ENCODE results near the gene TSLP. TPM values are rescaled to one million over a fixed set of nuclear protein-coding genes. Genes with fewer than 3 reads are reported as not detected.
A peak's percentile ranks its signal among the peaks of the same experiment; 100 is the strongest.

TSLP gene
- total and polyA plus RNA-seq, 9 of the 15 experiments (the other 6 are each of a cell fraction or from before 2014, with no cell fraction given), result 0.09 to 2.8 (median 1.2) TPM

DNA sequence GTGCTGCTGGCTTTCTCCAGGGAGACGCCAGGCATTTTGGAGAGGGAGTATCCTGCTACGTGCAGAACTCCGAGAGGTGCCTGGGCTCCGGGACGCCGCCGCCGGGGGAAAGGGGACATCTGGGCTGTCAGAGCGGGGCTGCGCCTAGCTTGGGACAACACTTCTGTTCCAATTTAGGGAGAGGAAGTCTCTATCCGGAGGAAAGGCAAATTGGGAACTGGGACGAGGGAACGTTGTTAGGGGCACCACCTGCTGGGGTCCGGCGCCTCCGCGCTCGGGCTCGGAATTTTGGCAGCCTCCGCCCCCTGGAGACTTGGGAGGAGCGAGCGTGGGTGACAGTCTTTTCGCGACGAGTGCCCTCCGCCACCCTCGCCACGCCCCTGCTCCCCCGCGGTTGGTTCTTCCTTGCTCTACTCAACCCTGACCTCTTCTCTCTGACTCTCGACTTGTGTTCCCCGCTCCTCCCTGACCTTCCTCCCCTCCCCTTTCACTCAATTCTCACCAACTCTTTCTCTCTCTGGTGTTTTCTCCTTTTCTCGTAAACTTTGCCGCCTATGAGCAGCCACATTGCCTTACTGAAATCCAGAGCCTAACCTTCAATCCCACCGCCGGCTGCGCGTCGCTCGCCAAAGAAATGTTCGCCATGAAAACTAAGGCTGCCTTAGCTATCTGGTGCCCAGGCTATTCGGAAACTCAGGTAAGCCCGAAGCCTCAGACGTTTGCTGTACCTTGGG lies 1.6 kb downstream of the TSLP start (continued):
- TF ChIP-seq, protein P1, sequence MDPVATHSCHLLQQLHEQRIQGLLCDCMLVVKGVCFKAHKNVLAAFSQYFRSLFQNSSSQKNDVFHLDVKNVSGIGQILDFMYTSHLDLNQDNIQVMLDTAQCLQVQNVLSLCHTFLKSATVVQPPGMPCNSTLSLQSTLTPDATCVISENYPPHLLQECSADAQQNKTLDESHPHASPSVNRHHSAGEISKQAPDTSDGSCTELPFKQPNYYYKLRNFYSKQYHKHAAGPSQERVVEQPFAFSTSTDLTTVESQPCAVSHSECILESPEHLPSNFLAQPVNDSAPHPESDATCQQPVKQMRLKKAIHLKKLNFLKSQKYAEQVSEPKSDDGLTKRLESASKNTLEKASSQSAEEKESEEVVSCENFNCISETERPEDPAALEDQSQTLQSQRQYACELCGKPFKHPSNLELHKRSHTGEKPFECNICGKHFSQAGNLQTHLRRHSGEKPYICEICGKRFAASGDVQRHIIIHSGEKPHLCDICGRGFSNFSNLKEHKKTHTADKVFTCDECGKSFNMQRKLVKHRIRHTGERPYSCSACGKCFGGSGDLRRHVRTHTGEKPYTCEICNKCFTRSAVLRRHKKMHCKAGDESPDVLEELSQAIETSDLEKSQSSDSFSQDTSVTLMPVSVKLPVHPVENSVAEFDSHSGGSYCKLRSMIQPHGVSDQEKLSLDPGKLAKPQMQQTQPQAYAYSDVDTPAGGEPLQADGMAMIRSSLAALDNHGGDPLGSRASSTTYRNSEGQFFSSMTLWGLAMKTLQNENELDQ (CRISPR knock-in tag; IDR thresholded peaks at IDR 0.05; ENCODE audit: borderline replicate concordance), result no peak
- no peak for TF ChIP-seq ZNF24 (IDR thresholded peaks at IDR 0.05)
- TF ChIP-seq NCOA2 (IDR thresholded peaks at IDR 0.05; ENCODE audit: partially characterized antibody in 2 of 2), result no peak
- TF ChIP-seq L3MBTL2 (IDR thresholded peaks at IDR 0.05), result peak; percentile 57
- TF ChIP-seq, protein P2, sequence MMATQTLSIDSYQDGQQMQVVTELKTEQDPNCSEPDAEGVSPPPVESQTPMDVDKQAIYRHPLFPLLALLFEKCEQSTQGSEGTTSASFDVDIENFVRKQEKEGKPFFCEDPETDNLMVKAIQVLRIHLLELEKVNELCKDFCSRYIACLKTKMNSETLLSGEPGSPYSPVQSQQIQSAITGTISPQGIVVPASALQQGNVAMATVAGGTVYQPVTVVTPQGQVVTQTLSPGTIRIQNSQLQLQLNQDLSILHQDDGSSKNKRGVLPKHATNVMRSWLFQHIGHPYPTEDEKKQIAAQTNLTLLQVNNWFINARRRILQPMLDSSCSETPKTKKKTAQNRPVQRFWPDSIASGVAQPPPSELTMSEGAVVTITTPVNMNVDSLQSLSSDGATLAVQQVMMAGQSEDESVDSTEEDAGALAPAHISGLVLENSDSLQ (IDR thresholded peaks at IDR 0.05), result no peak; the same call in 1 of the 2 replicates
- peak; percentile 82 for TF ChIP-seq EGR1 (conservative IDR thresholded peaks at IDR 0.05)
- TF ChIP-seq, protein P3, sequence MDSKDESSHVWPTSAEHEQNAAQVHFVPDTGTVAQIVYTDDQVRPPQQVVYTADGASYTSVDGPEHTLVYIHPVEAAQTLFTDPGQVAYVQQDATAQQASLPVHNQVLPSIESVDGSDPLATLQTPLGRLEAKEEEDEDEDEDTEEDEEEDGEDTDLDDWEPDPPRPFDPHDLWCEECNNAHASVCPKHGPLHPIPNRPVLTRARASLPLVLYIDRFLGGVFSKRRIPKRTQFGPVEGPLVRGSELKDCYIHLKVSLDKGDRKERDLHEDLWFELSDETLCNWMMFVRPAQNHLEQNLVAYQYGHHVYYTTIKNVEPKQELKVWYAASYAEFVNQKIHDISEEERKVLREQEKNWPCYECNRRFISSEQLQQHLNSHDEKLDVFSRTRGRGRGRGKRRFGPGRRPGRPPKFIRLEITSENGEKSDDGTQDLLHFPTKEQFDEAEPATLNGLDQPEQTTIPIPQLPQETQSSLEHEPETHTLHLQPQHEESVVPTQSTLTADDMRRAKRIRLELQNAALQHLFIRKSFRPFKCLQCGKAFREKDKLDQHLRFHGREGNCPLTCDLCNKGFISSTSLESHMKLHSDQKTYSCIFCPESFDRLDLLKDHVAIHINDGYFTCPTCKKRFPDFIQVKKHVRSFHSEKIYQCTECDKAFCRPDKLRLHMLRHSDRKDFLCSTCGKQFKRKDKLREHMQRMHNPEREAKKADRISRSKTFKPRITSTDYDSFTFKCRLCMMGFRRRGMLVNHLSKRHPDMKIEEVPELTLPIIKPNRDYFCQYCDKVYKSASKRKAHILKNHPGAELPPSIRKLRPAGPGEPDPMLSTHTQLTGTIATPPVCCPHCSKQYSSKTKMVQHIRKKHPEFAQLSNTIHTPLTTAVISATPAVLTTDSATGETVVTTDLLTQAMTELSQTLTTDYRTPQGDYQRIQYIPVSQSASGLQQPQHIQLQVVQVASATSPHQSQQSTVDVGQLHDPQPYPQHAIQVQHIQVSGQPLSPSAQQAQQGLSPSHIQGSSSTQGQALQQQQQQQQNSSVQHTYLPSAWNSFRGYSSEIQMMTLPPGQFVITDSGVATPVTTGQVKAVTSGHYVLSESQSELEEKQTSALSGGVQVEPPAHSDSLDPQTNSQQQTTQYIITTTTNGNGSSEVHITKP (IDR thresholded peaks at IDR 0.05; ENCODE audit: partially characterized antibody), result peak; percentile 94
- TF ChIP-seq, protein P4, sequence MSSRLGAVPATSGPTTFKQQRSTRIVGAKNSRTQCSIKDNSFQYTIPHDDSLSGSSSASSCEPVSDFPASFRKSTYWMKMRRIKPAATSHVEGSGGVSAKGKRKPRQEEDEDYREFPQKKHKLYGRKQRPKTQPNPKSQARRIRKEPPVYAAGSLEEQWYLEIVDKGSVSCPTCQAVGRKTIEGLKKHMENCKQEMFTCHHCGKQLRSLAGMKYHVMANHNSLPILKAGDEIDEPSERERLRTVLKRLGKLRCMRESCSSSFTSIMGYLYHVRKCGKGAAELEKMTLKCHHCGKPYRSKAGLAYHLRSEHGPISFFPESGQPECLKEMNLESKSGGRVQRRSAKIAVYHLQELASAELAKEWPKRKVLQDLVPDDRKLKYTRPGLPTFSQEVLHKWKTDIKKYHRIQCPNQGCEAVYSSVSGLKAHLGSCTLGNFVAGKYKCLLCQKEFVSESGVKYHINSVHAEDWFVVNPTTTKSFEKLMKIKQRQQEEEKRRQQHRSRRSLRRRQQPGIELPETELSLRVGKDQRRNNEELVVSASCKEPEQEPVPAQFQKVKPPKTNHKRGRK (tag; IDR thresholded peaks at IDR 0.05), result 0 out of 2 replicates have a peak, but pooled peaks have one; percentile 11
- TF ChIP-seq DPF2 (IDR thresholded peaks at IDR 0.05), result 0 out of 2 replicates have a peak, but pooled peaks have one; percentile 9
- TF ChIP-seq, protein P5, sequence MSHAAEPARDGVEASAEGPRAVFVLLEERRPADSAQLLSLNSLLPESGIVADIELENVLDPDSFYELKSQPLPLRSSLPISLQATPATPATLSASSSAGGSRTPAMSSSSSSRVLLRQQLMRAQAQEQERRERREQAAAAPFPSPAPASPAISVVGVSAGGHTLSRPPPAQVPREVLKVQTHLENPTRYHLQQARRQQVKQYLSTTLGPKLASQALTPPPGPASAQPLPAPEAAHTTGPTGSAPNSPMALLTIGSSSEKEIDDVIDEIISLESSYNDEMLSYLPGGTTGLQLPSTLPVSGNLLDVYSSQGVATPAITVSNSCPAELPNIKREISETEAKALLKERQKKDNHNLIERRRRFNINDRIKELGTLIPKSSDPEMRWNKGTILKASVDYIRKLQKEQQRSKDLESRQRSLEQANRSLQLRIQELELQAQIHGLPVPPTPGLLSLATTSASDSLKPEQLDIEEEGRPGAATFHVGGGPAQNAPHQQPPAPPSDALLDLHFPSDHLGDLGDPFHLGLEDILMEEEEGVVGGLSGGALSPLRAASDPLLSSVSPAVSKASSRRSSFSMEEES (CRISPR knock-in tag; IDR thresholded peaks at IDR 0.05), result no peak
- no peak for TF ChIP-seq MEF2A (IDR thresholded peaks at IDR 0.05; ENCODE audit: control insufficient read depth, low read depth, low read length)
- TF ChIP-seq, protein P6, sequence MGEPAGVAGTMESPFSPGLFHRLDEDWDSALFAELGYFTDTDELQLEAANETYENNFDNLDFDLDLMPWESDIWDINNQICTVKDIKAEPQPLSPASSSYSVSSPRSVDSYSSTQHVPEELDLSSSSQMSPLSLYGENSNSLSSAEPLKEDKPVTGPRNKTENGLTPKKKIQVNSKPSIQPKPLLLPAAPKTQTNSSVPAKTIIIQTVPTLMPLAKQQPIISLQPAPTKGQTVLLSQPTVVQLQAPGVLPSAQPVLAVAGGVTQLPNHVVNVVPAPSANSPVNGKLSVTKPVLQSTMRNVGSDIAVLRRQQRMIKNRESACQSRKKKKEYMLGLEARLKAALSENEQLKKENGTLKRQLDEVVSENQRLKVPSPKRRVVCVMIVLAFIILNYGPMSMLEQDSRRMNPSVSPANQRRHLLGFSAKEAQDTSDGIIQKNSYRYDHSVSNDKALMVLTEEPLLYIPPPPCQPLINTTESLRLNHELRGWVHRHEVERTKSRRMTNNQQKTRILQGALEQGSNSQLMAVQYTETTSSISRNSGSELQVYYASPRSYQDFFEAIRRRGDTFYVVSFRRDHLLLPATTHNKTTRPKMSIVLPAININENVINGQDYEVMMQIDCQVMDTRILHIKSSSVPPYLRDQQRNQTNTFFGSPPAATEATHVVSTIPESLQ (CRISPR knock-in tag; IDR thresholded peaks at IDR 0.05), result no peak
- TF ChIP-seq ARID1B (IDR thresholded peaks at IDR 0.05), result peak; percentile 37; the same call in 1 of the 2 replicates
- TF ChIP-seq MAZ (CRISPR knock-in tag; conservative IDR thresholded peaks at IDR 0.05 in 1 of 2, IDR thresholded peaks at IDR 0.05 in 1 of 2), result peak in 1 of 2 experiments; percentile 33; a peak in 1 of 4 replicates
